AG08396 (cell line): ENCODE results near the gene SAMD4A.
"Not testable (repeated sequence)": the region's sequence is repeated elsewhere in the genome, so short reads cannot be mapped to it uniquely, and the experiment has no call there.

Experiments used
- DNase-seq: peaks from one replicate; pipeline ENCODE4 v3.0.0; 2012; ENCODE audit warnings: low spot score, mixed read lengths

The SAMD4A gene

GRCh38 chr14:54599966-54600716, 33.2 kb downstream of the SAMD4A start:
- DNase-seq, result no peak

GRCh38 chr14:54600717-54601109, 33.8 kb downstream of the SAMD4A start:
- DNase-seq, result no peak

GRCh38 chr14:54603362-54603761, 36.4 kb downstream of the SAMD4A start:
- no peak for DNase-seq

- peak; percentile 19 for DNase-seq
Measured at GRCh38 chr14:54606178-54606577, 39.2 kb downstream of the SAMD4A start.

- peak; percentile 52 for DNase-seq
Measured at GRCh38 chr14:54606631-54607133, 39.8 kb downstream of the SAMD4A start.

- no peak for DNase-seq
Measured at GRCh38 chr14:54609576-54609975, 42.6 kb downstream of the SAMD4A start.

GRCh38 chr14:54610051-54610977, 43.4 kb downstream of the SAMD4A start:
- peak; percentile 34 for DNase-seq

GRCh38 chr14:54614296-54614695, 47.4 kb downstream of the SAMD4A start:
- DNase-seq, result no peak

- DNase-seq, result no peak
Measured at GRCh38 chr14:54617467-54617866, 50.5 kb downstream of the SAMD4A start.

- DNase-seq, result no peak
Measured at GRCh38 chr14:54621686-54622085, 54.8 kb downstream of the SAMD4A start.

- no peak for DNase-seq
Measured at GRCh38 chr14:54622192-54622958, 55.4 kb downstream of the SAMD4A start.

GRCh38 chr14:54623279-54624004, 56.5 kb downstream of the SAMD4A start:
- no peak for DNase-seq

- not testable (repeated sequence) for DNase-seq
Measured at GRCh38 chr14:54624005-54624358, 57.1 kb downstream of the SAMD4A start.

- peak; percentile 29 for DNase-seq
Measured at GRCh38 chr14:54625112-54625511, 58.2 kb downstream of the SAMD4A start.

- DNase-seq, result no peak
Measured at GRCh38 chr14:54627219-54627539, 60.3 kb downstream of the SAMD4A start.

GRCh38 chr14:54627540-54628363, 60.8 kb downstream of the SAMD4A start:
- DNase-seq, result peak; percentile 67

GRCh38 chr14:54629183-54629582, 62.3 kb downstream of the SAMD4A start:
- DNase-seq, result no peak

GRCh38 chr14:54629635-54630360, 62.9 kb downstream of the SAMD4A start:
- no peak for DNase-seq

- no peak for DNase-seq
Measured at GRCh38 chr14:54631016-54631415, 64.1 kb downstream of the SAMD4A start.

GRCh38 chr14:54632452-54632851, 65.5 kb downstream of the SAMD4A start:
- DNase-seq, result no peak
